HG03342 (cell line): ENCODE measurements around the gene S1PR4.

Experiments
- ATAC-seq: cut with Tn5 transposase; IDR thresholded peaks from one replicate; pipeline ENCODE4 v1.9.1; 2021; ENCODE audit warnings: mild to moderate bottlenecking, moderate library complexity; ENCODE audit not compliant: unreplicated experiment

Gene S1PR4

DNA sequence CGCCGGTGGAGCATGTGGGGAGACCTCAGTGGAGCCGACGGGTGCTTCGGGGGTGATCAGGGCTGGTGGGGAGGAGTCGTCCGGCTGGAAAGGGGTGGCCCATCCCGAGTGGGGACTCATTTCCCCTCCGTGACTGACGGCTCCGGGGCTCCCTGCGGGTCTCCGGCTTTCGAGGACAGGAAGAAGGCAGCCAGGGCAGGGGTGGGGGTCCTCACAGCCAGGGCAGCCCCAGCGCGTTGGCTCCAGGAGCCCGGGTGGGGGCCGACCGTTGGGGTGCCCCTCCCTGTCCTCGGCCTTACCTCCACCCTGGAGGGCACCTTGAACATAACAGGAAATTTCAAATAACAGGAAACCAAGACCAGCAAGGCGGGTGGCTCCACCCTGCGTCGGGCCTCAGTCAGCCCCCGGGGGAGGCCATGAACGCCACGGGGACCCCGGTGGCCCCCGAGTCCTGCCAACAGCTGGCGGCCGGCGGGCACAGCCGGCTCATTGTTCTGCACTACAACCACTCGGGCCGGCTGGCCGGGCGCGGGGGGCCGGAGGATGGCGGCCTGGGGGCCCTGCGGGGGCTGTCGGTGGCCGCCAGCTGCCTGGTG is at the start of gene S1PR4:
Gene S1PR4 (plus strand): TSS at position 393 of the 596 bp plus-strand sequence. CDS start 24 bp downstream, at position 417.
- ATAC-seq = no peak

DNA sequence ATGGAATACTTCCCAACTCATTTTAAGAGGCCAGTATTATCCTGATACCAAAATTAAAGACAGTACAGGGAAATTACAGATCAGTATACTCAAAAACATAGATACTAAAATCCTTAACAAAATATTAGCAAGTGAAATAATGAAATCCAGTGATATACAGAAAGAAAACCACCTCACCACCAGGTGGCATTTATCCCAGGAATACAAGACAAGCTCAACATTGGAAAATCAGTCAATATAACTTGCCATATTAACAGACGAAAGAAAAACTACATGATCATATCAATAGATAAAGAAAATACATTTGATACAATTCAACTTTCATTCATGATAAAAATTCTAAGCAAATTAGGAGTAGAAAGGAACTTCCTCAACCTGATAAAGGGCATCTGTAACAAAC is 49.5 kb upstream of the S1PR4 start:
- ATAC-seq = no peak

- no peak for ATAC-seq
These were observed 47.4 kb upstream of the S1PR4 start for GRCh38 chr19:3131168-3131567.

GRCh38 chr19:3132971-3133792 is 45.4 kb upstream of the S1PR4 start:
- peak; percentile 49 for ATAC-seq

DNA sequence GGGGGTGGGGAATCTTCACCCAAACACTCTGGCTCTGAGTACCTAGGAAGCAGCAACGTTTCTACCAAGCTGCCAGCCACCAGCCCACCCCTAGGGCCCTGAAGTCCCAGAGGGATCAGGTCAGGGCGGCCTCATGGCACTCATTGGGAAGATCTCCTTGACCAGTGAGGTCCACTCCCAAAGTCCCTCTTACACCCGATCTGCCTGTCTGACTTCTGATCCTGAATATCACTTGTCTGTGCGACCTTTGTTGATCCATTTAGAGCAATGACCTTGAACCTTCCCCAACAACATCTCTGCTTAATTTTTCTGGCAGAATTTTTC is 44.8 kb upstream of the S1PR4 start:
- no peak for ATAC-seq

DNA sequence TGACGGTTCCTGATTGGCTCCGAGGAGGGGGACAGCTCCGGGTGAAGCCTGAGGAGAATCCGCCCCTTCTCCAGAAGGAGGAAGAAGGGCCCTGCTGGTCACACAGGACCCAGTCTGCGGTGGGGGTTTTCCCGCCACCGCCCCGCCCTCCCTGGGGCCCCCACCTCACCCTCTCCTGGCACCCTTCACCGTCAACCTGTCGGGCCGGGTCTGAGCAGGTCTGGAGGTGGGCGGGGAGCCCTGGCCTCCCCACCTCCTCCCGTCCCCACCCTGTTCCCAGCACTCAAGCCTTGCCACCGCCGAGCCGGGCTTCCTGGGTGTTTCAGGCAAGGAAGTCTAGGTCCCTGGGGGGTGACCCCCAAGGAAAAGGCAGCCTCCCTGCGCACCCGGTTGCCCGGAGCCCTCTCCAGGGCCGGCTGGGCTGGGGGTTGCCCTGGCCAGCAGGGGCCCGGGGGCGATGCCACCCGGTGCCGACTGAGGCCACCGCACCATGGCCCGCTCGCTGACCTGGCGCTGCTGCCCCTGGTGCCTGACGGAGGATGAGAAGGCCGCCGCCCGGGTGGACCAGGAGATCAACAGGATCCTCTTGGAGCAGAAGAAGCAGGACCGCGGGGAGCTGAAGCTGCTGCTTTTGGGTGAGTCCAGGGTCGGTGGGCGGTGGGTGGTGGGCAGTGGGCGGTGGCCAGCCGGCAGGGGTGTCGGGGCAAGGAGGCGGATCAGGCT is 42.4 kb upstream of the S1PR4 start, which contains the start of gene GNA15:
Gene GNA15 (plus strand): TSS at position 73 of the 723 bp plus-strand sequence. CDS start 418 bp downstream, at position 491.
- no peak for ATAC-seq

GRCh38 chr19:3136684-3137055 is 41.9 kb upstream of the S1PR4 start:
- ATAC-seq = no peak

- no peak for ATAC-seq
These were observed 41.5 kb upstream of the S1PR4 start for GRCh38 chr19:3137119-3137518.

GRCh38 chr19:3138268-3138667 is 40.3 kb upstream of the S1PR4 start:
- ATAC-seq = no peak

- no peak for ATAC-seq
These were observed 37.9 kb upstream of the S1PR4 start for GRCh38 chr19:3140667-3141038.

- no peak for ATAC-seq
These were observed 36.3 kb upstream of the S1PR4 start for GRCh38 chr19:3142292-3142670.

DNA sequence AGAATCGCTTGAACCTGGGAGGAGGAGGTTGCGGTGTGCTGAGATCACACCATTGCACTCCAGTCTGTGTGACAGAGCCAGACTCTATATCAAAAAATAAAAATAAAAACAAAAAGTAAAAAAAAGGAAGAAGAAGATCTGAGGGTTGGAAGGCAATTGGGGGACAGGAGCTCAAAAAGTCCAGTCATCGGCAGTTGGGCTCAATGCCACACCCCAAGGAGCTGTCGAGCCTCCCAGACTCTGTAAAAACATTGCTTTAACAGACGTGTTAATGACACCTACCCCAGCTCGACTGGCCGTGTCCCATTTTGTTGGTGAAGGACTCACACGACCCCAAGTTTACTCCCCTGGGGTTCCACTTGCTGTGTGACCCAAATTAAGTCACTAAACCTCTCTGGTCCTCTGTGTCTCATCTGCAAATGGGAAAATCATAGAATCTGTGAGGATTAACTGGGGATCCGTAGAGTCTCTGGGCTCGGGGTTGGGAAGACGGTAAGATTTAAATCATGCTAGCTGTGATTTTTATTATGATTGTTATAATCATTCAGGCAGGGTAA is 35.7 kb upstream of the S1PR4 start:
- ATAC-seq = no peak

GRCh38 chr19:3145909-3146676 is 32.5 kb upstream of the S1PR4 start:
- ATAC-seq = no peak

DNA sequence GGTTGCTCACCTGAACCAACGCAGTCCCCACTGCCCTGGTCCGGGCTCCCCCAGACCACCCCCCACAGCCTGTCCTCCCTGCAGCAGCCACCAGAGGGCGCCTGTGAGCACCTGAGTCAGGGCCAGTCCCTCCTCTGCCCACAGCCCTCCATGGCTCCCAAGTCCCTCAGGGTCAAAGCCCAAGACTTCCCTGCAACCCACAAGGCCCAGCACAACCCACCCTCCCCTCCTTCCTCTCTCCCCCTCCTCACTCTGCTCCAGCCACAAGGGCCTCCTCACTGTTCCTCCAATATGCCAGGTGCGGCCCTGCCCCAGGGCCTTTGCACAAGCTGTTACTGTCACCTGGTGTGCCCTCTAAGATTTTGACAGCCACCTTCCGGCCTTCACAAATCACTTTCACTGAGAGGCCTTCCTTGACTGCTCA is 31.9 kb upstream of the S1PR4 start:
- no peak for ATAC-seq

- no peak for ATAC-seq
These were observed 30.1 kb upstream of the S1PR4 start for GRCh38 chr19:3148503-3148902.

- ATAC-seq = no peak
These were observed 29.5 kb upstream of the S1PR4 start for GRCh38 chr19:3149089-3149488.

DNA sequence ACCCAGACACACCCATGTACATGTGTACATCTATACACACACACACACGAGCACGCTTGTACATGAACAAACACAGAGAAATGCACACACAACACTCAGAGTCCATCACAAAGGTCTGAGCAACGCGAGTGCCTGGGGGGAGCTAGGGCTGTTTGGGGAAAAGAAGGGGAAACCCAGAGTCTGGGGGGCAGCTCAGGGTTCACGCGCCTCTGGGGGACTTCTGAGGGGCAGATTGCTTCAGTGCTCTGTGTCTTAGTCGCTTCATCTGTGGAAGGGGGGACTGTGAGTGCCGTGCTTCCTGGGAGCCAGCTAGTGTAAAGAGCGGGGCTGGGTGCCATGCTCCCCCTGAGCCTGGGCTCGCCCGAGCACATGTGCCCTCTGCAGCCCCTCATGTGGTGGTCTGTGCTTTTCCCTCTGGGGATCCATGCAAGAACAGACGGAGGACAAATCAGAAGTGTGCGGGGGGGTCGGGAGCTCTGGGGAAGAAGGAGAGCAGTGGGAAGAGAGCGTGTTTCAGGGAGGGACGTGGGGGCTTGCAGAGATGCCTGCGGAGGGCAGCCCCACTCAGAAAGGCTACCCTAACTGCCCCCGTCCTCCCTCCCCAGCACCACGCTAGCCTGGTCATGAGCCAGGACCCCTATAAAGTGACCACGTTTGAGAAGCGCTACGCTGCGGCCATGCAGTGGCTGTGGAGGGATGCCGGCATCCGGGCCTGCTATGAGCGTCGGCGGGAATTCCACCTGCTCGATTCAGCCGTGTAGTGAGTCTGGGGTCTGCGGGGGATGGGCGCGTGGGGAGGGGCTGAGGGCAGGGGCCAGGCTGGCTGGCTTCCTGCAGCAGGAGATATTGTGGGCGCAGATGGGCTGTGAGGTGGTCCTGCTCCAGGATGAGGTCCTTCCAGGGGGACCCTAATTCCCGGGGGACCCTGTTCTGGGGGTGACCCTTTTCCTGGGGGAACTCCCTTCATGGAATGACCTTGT is 28.8 kb upstream of the S1PR4 start:
- ATAC-seq = no peak

DNA sequence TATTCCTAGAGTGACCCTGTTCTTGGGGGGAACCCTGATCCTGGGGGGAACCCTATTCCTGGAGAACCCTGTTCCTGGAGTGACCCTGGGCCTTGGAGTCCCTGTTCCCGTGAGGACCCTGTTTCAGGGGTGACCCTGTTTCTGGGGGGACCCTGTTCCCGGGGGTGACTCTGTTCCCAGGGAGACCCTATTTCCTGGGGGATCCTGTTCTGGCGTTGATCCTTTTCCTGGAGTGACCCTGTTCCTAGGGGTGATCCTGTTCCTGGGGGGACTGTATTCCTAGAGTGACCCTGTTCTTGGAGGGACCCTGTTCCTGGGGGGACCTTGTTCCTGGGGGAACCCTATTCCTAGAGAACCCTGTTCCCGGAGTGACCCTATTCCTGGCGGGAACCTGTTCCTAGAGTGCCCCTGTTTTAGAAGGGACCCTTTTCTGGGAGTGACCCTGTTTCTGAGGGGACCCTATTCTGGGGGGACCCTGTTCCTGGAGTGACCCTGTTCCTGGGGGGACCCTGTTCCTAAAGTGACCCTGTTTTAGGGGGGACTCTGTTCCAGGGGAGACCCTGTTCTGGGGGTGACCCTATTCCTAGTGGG is 27.7 kb upstream of the S1PR4 start:
- ATAC-seq = no peak
